ENCODE data around the gene ZFAND3.

ZFAND3 gene

DNA sequence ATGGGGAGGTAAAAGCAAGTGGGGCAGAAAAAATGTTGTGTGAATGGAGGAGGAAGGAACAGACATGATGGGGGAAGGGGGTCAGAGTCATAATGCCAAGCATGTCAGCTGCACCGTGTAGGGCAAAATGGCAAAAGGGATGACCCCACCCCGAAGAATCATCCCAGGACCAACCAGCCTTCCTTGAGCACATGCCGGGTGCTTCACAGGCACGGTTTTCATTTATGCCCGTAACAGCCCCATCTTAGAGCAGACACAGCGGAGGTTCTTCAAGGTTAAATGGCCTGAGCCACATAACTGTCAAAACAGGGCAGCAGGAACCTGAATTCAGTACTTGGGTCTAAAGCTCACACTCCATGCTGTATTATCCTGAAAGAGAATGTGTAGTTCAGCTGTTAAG lies 322.2 kb downstream of the ZFAND3 start:
- Histone ChIP-seq H3K4me1 (ENCODE audit: control insufficient read depth, insufficient read depth, low read depth, low read length) (peaks cover 5% of the 10 kb centered on the region), H2BK15ac (ENCODE audit: low read depth, poor library complexity, severe bottlenecking) (no peak overlapping the region), H3K4me2 (ENCODE audit: low read length, poor library complexity, severe bottlenecking) (no peak overlapping the region), H3K14ac (ENCODE audit: low read length in 2 of 2) (no peak overlapping the region), H3K23ac (ENCODE audit: low read length in 2 of 2) (no peak overlapping the region), H2BK12ac (ENCODE audit: low read length in 2 of 2) (no peak overlapping the region), H4K91ac (ENCODE audit: low read length) (no peak overlapping the region), H3K79me1 (replicated peaks; ENCODE audit: low read length, poor library complexity, severe bottlenecking) (peaks cover 63% of the 10 kb centered on the region), H2BK5ac (ENCODE audit: low read depth, low read length, poor library complexity, severe bottlenecking) (no peak overlapping the region), H3K9ac (ENCODE audit: low read length) (no peak overlapping the region), H3K27ac (ENCODE audit: low read length, poor library complexity, severe bottlenecking) (no peak overlapping the region), H2BK120ac (ENCODE audit: low read depth, low read length) (no peak overlapping the region), H3K9me3 (ENCODE audit: control insufficient read depth, low read length) (no peaks in the 10 kb centered on the region), H2AK5ac (ENCODE audit: low read length, severe bottlenecking) (no peak overlapping the region), H3K4ac (ENCODE audit: low read depth in 1 of 2, low read length in 2 of 2) (no peak overlapping the region), H3K4me3 (ENCODE audit: insufficient read depth in 1 of 2, low read depth in 1 of 2, low read length in 2 of 2) (no peak overlapping the region), H3K36me3 (ENCODE audit: control insufficient read depth in 1 of 2, insufficient read depth in 2 of 2, low read depth in 1 of 2, low read length in 2 of 2) (peaks cover 21 to 35% of the 10 kb centered on the region in 2 experiments), H4K8ac (ENCODE audit: low read length) (no peak overlapping the region), H3K18ac (ENCODE audit: low read depth in 1 of 2, low read length in 2 of 2) (no peak overlapping the region), H2AFZ (ENCODE audit: low read depth, low read length) (no peak overlapping the region), H3K27me3 (ENCODE audit: control insufficient read depth in 1 of 2, insufficient read depth in 1 of 2, low read length in 2 of 2) (no peaks in the 10 kb centered on the region)
- WGBS = 97% methylated on average over 6 of the region's 6 CpGs
- no peak for DNase-seq

DNA sequence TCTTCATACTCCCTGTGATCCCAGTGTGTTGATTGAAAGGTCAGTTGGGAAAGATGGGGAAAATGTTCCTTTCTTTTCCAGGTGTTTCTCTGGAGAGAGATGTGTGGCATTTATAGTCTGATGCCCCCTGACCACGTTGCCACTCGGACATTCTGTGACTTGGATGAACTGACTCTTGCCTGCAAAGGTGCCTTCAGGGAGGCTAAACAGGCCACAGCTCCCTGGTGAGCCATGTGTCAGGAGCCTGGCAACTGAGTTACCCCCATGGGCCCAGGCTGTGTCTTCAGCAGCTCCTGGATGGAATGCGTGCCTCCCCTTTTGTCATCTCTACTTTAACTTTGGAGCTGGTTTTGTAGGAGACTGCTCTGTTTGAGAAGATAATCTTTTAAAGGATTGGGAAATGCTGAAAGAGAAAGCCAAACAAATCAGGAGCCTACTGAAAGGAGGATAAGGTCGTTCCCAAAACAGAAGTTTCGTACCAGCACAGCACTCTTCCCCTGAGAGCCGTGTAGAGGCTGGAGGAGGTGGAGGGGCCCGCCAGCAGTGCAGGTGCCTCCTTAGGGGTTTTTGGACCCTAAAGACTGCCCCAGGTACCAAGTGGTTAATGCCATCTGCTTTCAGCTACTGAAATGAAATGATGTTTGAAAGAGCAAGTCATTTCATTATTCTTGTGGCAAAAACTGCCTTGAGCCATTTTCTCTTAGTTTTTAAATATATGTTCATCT lies 322.8 kb downstream of the ZFAND3 start:
- no peak overlapping the region for H4K91ac ChIP-seq (ENCODE audit: low read length)
- DNase-seq = no peak
- no peak overlapping the region for H3K23ac ChIP-seq (ENCODE audit: low read length in 2 of 2)
- no peak overlapping the region for H4K8ac ChIP-seq (ENCODE audit: low read length)
- H3K14ac ChIP-seq (ENCODE audit: low read length in 2 of 2) = no peak overlapping the region
- no peaks in the 10 kb centered on the region for H3K9me3 ChIP-seq (ENCODE audit: control insufficient read depth, low read length)
- H3K36me3 ChIP-seq (ENCODE audit: control insufficient read depth in 1 of 2, insufficient read depth in 2 of 2, low read depth in 1 of 2, low read length in 2 of 2) = peaks cover 21 to 38% of the 10 kb centered on the region in 2 experiments
- H3K4me2 ChIP-seq (ENCODE audit: low read length, poor library complexity, severe bottlenecking) = no peak overlapping the region
- no peak overlapping the region for H2BK15ac ChIP-seq (ENCODE audit: low read depth, poor library complexity, severe bottlenecking)
- no peak overlapping the region for H2BK5ac ChIP-seq (ENCODE audit: low read depth, low read length, poor library complexity, severe bottlenecking)
- H2BK12ac ChIP-seq (ENCODE audit: low read length in 2 of 2) = no peak overlapping the region
- peaks cover 63% of the 10 kb centered on the region for H3K79me1 ChIP-seq (replicated peaks; ENCODE audit: low read length, poor library complexity, severe bottlenecking)
- H3K4me1 ChIP-seq (ENCODE audit: control insufficient read depth, insufficient read depth, low read depth, low read length) = peaks cover 5% of the 10 kb centered on the region
- 92% methylated on average over 7 of the region's 7 CpGs for WGBS
- H3K27me3 ChIP-seq (ENCODE audit: control insufficient read depth in 1 of 2, insufficient read depth in 1 of 2, low read length in 2 of 2) = no peaks in the 10 kb centered on the region
- no peak overlapping the region for H3K27ac ChIP-seq (ENCODE audit: low read length, poor library complexity, severe bottlenecking)
- no peak overlapping the region for H3K9ac ChIP-seq (ENCODE audit: low read length)
- H2AFZ ChIP-seq (ENCODE audit: low read depth, low read length) = no peak overlapping the region
- H3K4ac ChIP-seq (ENCODE audit: low read depth in 1 of 2, low read length in 2 of 2) = no peak overlapping the region
- H2BK120ac ChIP-seq (ENCODE audit: low read depth, low read length) = no peak overlapping the region
- H3K18ac ChIP-seq (ENCODE audit: low read depth in 1 of 2, low read length in 2 of 2) = no peak overlapping the region
- no peak overlapping the region for H3K4me3 ChIP-seq (ENCODE audit: insufficient read depth in 1 of 2, low read depth in 1 of 2, low read length in 2 of 2)
- no peak overlapping the region for H2AK5ac ChIP-seq (ENCODE audit: low read length, severe bottlenecking)

DNA sequence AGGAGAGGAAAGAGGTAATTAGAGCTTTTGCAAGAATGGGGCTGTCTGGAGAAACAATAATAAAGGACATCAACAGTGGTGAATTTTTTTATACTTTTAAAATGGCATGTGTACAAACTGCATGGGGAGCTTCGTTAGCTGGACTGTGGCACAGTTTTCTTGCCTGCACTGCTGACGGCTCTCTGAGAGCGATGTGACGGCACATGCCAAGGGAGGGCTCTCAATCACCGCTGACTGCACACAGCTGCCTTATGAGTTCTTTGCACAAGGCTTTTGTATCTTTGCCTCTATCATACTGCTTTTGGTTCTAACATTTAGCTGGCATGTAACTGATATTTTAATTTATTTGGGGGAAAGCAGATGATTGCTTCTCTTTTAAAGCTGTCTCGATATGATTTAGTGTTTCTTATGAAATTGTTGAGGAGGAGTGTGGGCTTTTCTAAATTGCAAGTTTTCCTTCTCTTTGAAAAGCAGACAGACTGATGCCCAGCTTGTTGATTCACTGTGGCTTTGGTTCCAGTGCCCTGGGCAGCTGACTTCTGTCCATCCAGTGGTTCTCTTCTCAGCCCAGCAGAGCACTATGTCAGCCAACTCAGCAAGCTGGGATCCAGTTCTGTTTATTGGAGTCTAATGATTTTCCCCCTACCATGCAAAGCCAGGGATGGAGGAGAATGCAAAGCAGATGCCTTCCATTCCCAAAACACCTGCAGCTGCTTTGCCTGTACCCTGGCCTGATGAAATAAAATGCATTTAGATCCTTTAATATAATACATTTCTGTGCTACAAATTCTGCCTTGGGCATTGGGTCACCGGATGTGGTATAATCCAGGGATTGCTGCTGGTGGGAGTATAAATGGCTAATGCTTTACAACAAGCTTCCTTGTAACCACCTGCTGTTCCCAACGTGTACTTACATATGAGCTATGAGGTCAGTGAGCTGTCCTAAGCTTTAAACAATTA lies 323.9 kb downstream of the ZFAND3 start:
- Histone ChIP-seq H4K8ac (ENCODE audit: low read length) (no peak overlapping the region), H3K4me2 (ENCODE audit: low read length, poor library complexity, severe bottlenecking) (no peak overlapping the region), H4K91ac (ENCODE audit: low read length) (no peak overlapping the region), H3K36me3 (ENCODE audit: control insufficient read depth in 1 of 2, insufficient read depth in 2 of 2, low read depth in 1 of 2, low read length in 2 of 2) (peaks cover 18 to 39% of the 10 kb centered on the region in 2 experiments), H2AFZ (ENCODE audit: low read depth, low read length) (no peak overlapping the region), H3K4me3 (ENCODE audit: insufficient read depth in 1 of 2, low read depth in 1 of 2, low read length in 2 of 2) (no peak overlapping the region), H3K9ac (ENCODE audit: low read length) (no peak overlapping the region), H3K79me1 (replicated peaks; ENCODE audit: low read length, poor library complexity, severe bottlenecking) (peaks cover 65% of the 10 kb centered on the region), H3K14ac (ENCODE audit: low read length in 2 of 2) (no peak overlapping the region), H2AK5ac (ENCODE audit: low read length, severe bottlenecking) (no peak overlapping the region), H3K27me3 (ENCODE audit: control insufficient read depth in 1 of 2, insufficient read depth in 1 of 2, low read length in 2 of 2) (no peaks in the 10 kb centered on the region), H3K27ac (ENCODE audit: low read length, poor library complexity, severe bottlenecking) (peak overlapping the region; percentile 28), H3K23ac (ENCODE audit: low read length in 2 of 2) (no peak overlapping the region), H2BK120ac (ENCODE audit: low read depth, low read length) (no peak overlapping the region), H2BK12ac (ENCODE audit: low read length in 2 of 2) (no peak overlapping the region), H2BK5ac (ENCODE audit: low read depth, low read length, poor library complexity, severe bottlenecking) (no peak overlapping the region), H3K4me1 (ENCODE audit: control insufficient read depth, insufficient read depth, low read depth, low read length) (peaks cover 5% of the 10 kb centered on the region), H3K9me3 (ENCODE audit: control insufficient read depth, low read length) (no peaks in the 10 kb centered on the region), H3K4ac (ENCODE audit: low read depth in 1 of 2, low read length in 2 of 2) (no peak overlapping the region), H3K18ac (ENCODE audit: low read depth in 1 of 2, low read length in 2 of 2) (no peak overlapping the region), H2BK15ac (ENCODE audit: low read depth, poor library complexity, severe bottlenecking) (no peak overlapping the region)
- whole genome bisulfite sequencing = 89% methylated on average over 6 of the region's 8 CpGs
- DNase-seq = no peak

DNA sequence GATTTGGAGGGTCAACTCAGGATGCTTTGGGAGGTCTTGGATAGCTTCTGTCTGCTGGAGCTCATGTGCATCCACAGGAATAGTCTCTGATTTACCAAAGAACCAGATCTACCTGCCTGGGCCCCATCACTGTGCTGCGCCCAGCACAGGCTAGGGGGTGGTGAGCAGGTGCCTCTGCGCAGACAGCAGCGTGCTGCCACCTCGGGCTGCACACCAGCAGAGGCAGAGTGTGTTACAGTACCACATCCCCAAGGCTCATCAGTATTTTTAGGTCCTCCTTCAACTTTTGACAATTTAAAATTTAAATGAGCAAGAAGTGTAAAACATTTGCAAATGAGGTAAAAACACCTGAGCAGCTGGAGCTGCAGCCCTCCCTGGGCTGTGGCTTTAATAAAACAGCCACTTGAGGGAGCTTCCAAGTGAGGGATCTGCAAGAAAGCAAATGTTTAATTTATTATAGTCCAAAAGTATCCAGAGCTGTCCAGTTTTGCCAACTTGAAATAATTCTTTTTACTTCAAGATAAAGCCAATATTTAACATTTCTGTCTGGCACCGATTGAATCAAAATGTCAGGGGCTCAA lies 324.9 kb downstream of the ZFAND3 start:
- no peak overlapping the region for H2BK15ac ChIP-seq (ENCODE audit: low read depth, poor library complexity, severe bottlenecking)
- no peak overlapping the region for H4K91ac ChIP-seq (ENCODE audit: low read length)
- H3K18ac ChIP-seq (ENCODE audit: low read depth in 1 of 2, low read length in 2 of 2) = no peak overlapping the region
- H2BK12ac ChIP-seq (ENCODE audit: low read length in 2 of 2) = no peak overlapping the region
- H2AFZ ChIP-seq (ENCODE audit: low read depth, low read length) = no peak overlapping the region
- H2BK5ac ChIP-seq (ENCODE audit: low read depth, low read length, poor library complexity, severe bottlenecking) = no peak overlapping the region
- H3K4me3 ChIP-seq (ENCODE audit: insufficient read depth in 1 of 2, low read depth in 1 of 2, low read length in 2 of 2) = no peak overlapping the region
- DNase-seq = no peak
- no peak overlapping the region for H3K23ac ChIP-seq (ENCODE audit: low read length in 2 of 2)
- no peak overlapping the region for H3K4me2 ChIP-seq (ENCODE audit: low read length, poor library complexity, severe bottlenecking)
- H3K27me3 ChIP-seq (ENCODE audit: control insufficient read depth in 1 of 2, insufficient read depth in 1 of 2, low read length in 2 of 2) = no peaks in the 10 kb centered on the region
- peaks cover 61% of the 10 kb centered on the region for H3K79me1 ChIP-seq (replicated peaks; ENCODE audit: low read length, poor library complexity, severe bottlenecking)
- H2BK120ac ChIP-seq (ENCODE audit: low read depth, low read length) = no peak overlapping the region
- H3K4me1 ChIP-seq (ENCODE audit: control insufficient read depth, insufficient read depth, low read depth, low read length) = peaks cover 5% of the 10 kb centered on the region
- H3K36me3 ChIP-seq (ENCODE audit: control insufficient read depth in 1 of 2, insufficient read depth in 2 of 2, low read depth in 1 of 2, low read length in 2 of 2) = peaks cover 18 to 37% of the 10 kb centered on the region in 2 experiments
- no peak overlapping the region for H3K14ac ChIP-seq (ENCODE audit: low read length in 2 of 2)
- no peak overlapping the region for H2AK5ac ChIP-seq (ENCODE audit: low read length, severe bottlenecking)
- H3K4ac ChIP-seq (ENCODE audit: low read depth in 1 of 2, low read length in 2 of 2) = no peak overlapping the region
- no peak overlapping the region for H4K8ac ChIP-seq (ENCODE audit: low read length)
- no peak overlapping the region for H3K27ac ChIP-seq (ENCODE audit: low read length, poor library complexity, severe bottlenecking)
- WGBS = 99% methylated on average over 4 of the region's 5 CpGs
- H3K9me3 ChIP-seq (ENCODE audit: control insufficient read depth, low read length) = no peaks in the 10 kb centered on the region
- no peak overlapping the region for H3K9ac ChIP-seq (ENCODE audit: low read length)
